ENCODE data around the gene CTTNBP2.

CTTNBP2 gene

GRCh38 chr7:117873310-117874190, at the start of gene CTTNBP2:
Gene CTTNBP2, minus strand, starts transcription at chr7:117873441. Its CDS starts 26 bp downstream, at chr7:117873415.
- no peak for DNase-seq (ENCODE audit: low read depth in 2 of 2)

DNA sequence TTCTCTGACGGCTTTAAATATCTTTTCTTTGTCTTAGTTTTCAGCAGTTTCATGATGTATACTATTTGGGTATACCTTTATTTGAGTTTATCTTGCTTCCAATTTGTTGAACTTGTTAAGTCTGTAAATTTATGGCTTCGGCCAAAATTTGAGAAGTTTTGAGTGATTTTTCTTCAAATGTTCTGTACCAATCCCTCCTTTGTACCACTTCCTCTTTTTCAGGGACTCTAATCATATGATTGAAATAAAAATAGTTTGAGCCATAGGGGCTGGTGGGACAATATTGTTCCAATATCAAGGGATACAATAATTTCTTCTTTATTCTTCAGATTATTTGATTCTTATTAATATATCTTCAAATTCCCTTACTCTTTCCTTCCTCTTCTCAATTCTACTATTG, 43.1 kb upstream of the CTTNBP2 start:
- no peak for DNase-seq (ENCODE audit: low read depth in 2 of 2)

GRCh38 chr7:117912421-117912820, 39.2 kb upstream of the CTTNBP2 start:
- no peak for DNase-seq (ENCODE audit: low read depth in 2 of 2)

DNA sequence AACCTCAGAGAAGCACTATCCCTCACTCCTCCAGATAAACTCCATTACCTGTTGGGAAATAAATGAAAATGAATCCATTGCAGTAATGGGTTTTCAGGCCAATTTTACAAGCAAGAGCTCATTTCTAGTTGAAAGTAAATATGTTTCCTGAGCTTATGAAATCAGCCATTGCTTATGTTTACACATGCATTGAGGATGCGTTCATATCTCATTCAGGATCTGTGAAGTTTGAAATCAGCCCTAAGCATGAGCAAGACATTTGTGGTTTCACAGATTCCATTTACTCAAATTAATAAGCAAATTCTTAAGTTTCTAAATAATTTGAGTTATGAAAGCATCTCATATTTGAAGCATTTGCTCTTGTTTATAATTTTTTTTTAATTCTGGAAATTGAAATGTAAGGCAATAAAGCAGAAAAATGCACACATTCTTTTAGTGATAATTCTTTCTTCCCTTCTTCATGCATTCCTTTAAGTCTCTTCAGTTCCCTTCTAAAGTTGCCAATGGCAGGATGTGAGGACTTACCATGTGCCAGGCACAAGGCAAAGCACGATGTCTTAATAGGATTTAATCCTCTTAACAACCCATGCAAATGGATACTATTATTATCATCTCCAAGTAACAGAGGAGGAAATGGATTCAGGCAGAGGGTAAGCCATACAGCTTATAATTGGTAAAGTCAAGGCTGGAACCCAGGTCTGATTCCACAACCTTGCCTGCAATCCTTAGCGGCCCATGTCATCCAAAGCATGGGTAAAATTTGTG, 35.0 kb upstream of the CTTNBP2 start:
- DNase-seq (ENCODE audit: low read depth in 2 of 2) = no peak

- no peak for DNase-seq (ENCODE audit: low read depth in 2 of 2)
Measured at GRCh38 chr7:117907049-117907640, 33.9 kb upstream of the CTTNBP2 start.

GRCh38 chr7:117902314-117902889, 29.2 kb upstream of the CTTNBP2 start:
- DNase-seq (ENCODE audit: low read depth in 2 of 2) = no peak

GRCh38 chr7:117901089-117901797, 28.0 kb upstream of the CTTNBP2 start:
- no peak for DNase-seq (ENCODE audit: low read depth in 2 of 2)

DNA sequence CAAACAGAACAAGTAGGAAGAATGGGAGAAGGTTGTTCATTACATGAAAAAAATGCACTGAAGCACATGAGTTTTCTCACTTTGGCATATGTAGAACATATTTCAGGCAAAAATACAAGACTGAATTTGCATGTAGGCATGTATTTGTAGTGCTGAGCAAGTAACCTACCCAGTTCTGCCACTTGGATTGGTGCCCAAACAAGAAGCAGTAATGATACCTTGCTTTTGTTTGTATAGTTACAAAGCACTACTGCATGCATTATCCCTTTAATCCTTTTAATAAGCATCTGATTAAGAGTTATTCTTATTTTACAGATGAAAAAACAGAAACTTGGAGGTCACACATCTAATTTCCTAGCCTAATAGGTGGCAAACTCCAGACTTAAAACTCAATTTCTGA, 23.1 kb upstream of the CTTNBP2 start:
- no peak for DNase-seq (ENCODE audit: low read depth in 2 of 2)

DNA sequence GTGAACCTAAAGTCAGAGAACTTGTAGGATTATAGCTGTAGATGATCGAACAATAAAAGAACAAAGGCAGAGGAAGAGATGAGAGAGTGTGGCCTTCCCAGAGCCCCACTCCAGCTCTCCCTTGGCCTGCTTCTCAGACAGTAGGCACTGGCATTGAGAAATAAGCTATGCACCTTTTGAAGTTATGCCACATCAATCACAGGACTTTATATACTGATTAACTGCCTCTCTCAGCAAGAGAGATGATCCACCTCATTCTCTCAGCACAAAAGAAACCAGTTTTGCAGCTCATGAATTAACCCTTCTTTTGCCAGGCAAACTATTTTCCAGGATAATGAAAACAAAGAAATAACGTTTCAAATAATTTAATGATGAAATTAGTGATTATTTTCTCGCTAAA, 22.0 kb upstream of the CTTNBP2 start:
- no peak for DNase-seq (ENCODE audit: low read depth in 2 of 2)

- no peak for DNase-seq (ENCODE audit: low read depth in 2 of 2)
Measured at GRCh38 chr7:117894037-117894436, 20.8 kb upstream of the CTTNBP2 start.

DNA sequence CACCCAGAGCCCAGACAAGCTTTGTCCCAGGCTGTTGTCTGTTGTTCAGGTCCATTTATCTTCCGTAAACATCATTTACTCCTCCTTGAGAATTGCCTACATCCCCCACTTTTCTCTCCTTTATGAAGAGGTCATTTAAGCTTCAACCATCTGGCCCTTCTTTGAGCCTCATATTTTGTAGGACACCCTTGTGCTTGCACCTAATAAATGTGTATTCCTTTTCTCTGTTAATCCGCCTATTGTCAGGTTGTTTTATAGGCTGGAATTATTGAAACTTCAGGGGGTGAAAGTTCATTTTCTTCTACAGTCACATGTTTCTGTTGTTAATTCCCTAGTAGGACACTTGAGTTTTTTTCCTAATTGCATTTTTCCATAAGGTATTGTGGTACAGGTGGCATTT, 19.6 kb upstream of the CTTNBP2 start:
- no peak for DNase-seq (ENCODE audit: low read depth in 2 of 2)

DNA sequence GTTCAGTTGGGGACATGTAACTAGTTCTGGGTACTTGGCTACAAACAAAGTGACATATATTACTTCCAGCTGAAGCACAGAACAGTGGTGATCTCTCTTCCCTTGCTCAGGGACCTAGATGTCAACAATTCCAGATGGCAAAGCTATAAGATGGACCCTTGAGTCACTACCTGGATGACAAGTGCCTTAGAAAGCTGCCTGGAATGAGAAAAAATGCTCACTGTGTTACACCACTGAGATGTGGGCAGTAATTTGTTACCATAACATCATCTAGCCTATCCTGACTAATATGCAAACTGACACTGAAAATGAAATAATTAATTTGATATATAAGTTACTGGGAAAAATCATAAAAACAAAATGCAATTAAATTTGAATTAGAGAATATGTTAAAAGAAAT, 16.4 kb upstream of the CTTNBP2 start:
- DNase-seq (ENCODE audit: low read depth in 2 of 2) = no peak

DNA sequence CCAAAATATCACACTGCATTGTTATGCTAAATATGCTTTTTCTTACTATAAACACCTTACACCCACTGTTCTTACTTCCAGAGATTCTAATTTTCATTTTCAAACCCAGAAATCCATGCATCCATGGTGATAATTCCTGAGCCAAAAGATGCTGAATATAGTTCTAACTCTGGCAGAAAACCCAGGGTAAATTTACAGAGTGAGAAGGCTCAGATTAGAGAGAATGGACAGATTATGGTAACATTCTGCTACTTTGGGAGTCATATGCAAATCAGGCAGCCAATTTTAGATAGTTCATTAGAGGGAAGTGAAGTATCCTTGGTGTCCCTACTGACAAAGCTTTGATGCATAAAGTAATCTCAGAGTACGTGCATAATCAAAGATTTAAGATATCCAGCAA, 15.4 kb upstream of the CTTNBP2 start:
- DNase-seq (ENCODE audit: low read depth in 2 of 2) = no peak

DNA sequence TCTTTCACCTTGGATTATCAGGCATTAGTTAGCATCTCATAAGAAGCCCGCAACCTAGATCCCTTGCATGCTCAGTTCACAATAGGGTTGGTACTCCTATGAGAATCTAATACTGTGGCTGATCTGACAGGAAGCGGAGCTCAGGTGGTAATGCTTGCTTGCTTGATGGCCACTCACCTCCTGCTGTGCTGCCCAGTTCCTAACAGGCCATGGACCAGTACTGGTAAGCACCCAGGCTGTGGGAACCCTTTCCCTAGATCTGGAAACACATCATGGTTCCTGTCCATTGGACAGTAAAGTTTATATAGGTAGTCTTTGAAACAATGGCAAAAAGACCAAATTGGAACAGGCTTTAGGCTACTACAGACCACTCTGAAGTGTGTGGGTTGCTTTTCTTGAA, 9.4 kb upstream of the CTTNBP2 start:
- no peak for DNase-seq (ENCODE audit: low read depth in 2 of 2)

- DNase-seq (ENCODE audit: low read depth in 2 of 2) = no peak
Measured at GRCh38 chr7:117876761-117877160, 3.5 kb upstream of the CTTNBP2 start.

DNA sequence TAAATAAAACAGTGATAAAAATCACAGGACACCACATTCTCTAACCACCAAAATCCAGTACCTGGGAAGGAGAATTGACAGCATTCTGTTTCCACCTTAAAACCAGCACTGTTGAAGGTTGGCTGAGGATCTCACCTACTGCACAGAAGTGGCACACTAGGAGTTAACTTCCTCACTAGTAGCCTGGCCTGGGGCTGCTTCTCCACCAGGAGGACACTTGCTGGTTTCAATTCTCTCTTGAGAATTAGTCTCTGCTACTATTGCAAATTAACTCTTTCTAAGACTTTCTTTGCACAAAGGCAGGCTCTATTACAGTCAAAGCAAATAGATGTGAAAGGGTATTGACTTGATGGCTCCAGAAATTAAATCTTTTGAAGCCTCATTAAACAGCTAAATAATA, 2.3 kb upstream of the CTTNBP2 start:
- no peak for DNase-seq (ENCODE audit: low read depth in 2 of 2)

GRCh38 chr7:117874191-117874700, 1.0 kb upstream of the CTTNBP2 start:
- DNase-seq (ENCODE audit: low read depth in 2 of 2) = no peak

- DNase-seq (ENCODE audit: low read depth in 2 of 2) = no peak
Measured at GRCh38 chr7:117872561-117873309, 506 bp downstream of the CTTNBP2 start.

DNA sequence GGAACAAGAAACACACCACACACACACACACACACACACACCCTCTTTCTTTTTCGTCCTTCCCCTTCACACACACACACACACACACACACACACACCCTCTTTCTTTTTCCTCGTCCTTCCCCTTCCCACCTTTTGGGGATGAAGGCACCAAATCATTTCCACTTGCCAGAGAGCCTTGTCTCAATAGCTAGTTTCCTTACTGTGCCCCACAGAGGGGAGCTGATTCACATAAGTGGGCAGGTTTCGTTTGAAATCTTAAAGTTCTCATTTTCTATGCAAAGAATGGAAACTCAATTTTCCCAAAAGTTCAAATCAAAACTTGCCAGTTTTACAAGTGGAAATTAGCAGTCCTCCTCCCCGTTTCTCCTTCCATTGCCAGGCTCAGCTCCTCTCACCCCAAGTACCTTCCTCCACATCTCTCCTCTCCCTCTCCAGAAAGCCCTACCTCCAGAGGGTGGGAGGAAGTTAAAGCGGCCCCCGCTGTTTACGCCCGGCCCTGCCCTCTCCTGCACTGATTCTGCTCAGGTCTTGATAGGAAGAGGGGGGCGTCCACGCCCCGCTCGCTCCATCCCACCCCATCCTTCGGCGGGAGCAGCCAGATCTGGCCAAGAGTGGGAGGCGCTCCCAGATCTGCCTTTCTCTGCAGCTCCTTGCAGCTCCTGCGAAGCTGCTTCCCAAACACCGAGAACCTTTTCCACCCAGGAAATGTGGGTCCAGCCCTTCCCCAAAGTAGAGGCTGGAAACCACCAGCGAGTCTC, 1.3 kb downstream of the CTTNBP2 start:
- DNase-seq (ENCODE audit: low read depth in 2 of 2) = no peak

DNA sequence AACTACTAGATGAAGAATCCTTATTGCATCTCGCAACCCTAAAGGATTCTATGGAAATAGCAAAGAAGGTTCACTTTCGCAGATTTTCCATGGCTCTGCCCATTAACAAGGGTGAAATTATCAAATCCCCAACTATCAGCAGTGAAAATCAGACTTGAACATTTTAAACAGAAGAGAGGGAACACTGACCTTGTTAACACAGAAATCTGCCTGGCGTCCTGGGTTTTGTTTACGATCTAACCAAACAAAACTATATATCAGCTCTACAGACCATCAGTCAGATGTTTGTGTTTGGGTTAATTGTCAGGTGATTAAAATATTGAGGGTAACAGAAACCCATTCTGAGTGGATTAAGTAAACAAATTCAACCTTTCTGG, 1.9 kb downstream of the CTTNBP2 start:
- no peak for DNase-seq (ENCODE audit: low read depth in 2 of 2)

All from stimulated activated CD4-positive, alpha-beta T cell treated with anti-CD3 and anti-CD28 coated beads, Interleukin-1b, Interleukin-23, amount 100 ng/mL, for 1 hour (primary cell).